CD14-positive monocyte (primary cell): ENCODE measurements around the gene ALKBH4. TPM values are rescaled to one million over a fixed set of nuclear protein-coding genes. Genes with fewer than 3 reads are reported as not detected.

Experiments
- DNase-seq, 3 donors: peaks; one replicate each; pipeline ENCODE4 v3.0.0-alpha.2; 2011 to 2022
- H2AFZ ChIP-seq: 2 replicates; pipeline ENCODE4 v1.6.0; 2012; ENCODE audit warnings: mild to moderate bottlenecking, low read depth, low read length, inconsistent platforms; ENCODE audit not compliant: insufficient read depth, poor library complexity, severe bottlenecking
- H3K27ac ChIP-seq, 2 donors: 1 replicate in 1 of 2; 2 replicates in 1 of 2; pipeline ENCODE4 v1.5.1; 2012 to 2013; ENCODE audit warnings: low read length in 2 of 2, control low read depth in 1 of 2, inconsistent platforms in 1 of 2, low read depth in 1 of 2, mild to moderate bottlenecking in 1 of 2
- H3K27me3 ChIP-seq, 2 donors: one replicate each; pipeline versions ENCODE4 v1.6.0 to v1.6.1; 2011 to 2013; ENCODE audit warnings: low read length in 2 of 2; ENCODE audit not compliant: control insufficient read depth in 2 of 2, insufficient read depth in 2 of 2
- H3K36me3 ChIP-seq, 2 donors: replicated peaks in 1 of 2; 1 replicate in 1 of 2; 2 replicates in 1 of 2; pipeline versions ENCODE4 v1.5.1 to v1.6.1; 2012 to 2013; ENCODE audit warnings: low read length in 2 of 2, control low read depth in 1 of 2, inconsistent platforms in 1 of 2, mild to moderate bottlenecking in 1 of 2; ENCODE audit not compliant: insufficient read depth in 2 of 2, control insufficient read depth in 1 of 2
- H3K4me1 ChIP-seq, 2 donors: 1 replicate in 1 of 2; 2 replicates in 1 of 2; pipeline versions ENCODE4 v1.5.1 to v1.6.1; 2012 to 2013; ENCODE audit warnings: low read length in 2 of 2, control low read depth in 1 of 2, inconsistent platforms in 1 of 2, mild to moderate bottlenecking in 1 of 2, moderate library complexity in 1 of 2; ENCODE audit not compliant: insufficient read depth in 2 of 2, control insufficient read depth in 1 of 2
- H3K4me2 ChIP-seq: replicated peaks from 2 replicates; pipeline ENCODE3; 2012; ENCODE audit warnings: low read length, moderate library complexity, mild to moderate bottlenecking; ENCODE audit not compliant: poor library complexity, severe bottlenecking; ENCODE audit errors: extremely low read depth
- H3K4me3 ChIP-seq, 3 experiments: fragments of 200-600 bp in 1 of 3; sonication (generic) in 1 of 3; replicated peaks in 1 of 3; 1 replicate in 2 of 3; 2 replicates in 1 of 3; pipeline ENCODE4 v1.5.1; 2011 to 2013; ENCODE audit warnings: low read length in 3 of 3, mild to moderate bottlenecking in 3 of 3, control low read depth in 2 of 3, low read depth in 2 of 3, inconsistent platforms in 1 of 3, moderate library complexity in 1 of 3
- H3K79me2 ChIP-seq: 2 replicates; pipeline ENCODE4 v1.6.0; 2012; ENCODE audit warnings: mild to moderate bottlenecking, control low read depth, inconsistent platforms, low read length, moderate library complexity; ENCODE audit not compliant: insufficient read depth
- H3K9ac ChIP-seq: 2 replicates; pipeline ENCODE4 v1.6.0; 2017; ENCODE audit warnings: low read length, mild to moderate bottlenecking; ENCODE audit not compliant: insufficient read depth, poor library complexity, severe bottlenecking
- H3K9me3 ChIP-seq, 2 donors: replicated peaks in 1 of 2; 1 replicate in 1 of 2; 2 replicates in 1 of 2; pipeline versions ENCODE4 v1.5.1 to v1.6.1; 2012 to 2013; ENCODE audit warnings: low read length in 2 of 2, control low read depth in 1 of 2; ENCODE audit not compliant: control insufficient read depth in 1 of 2, insufficient read depth in 1 of 2
- H4K20me1 ChIP-seq: 2 replicates; pipeline ENCODE4 v1.6.0; 2012; ENCODE audit warnings: mild to moderate bottlenecking, low read length, control low read depth, moderate library complexity; ENCODE audit not compliant: insufficient read depth
- H3K27ac Mint-ChIP-seq, 7 donors: one replicate each; pipeline ENCODE4 v1.8.0; 2020; ENCODE audit warnings: mild to moderate bottlenecking in 7 of 7, mixed read lengths in 7 of 7, moderate library complexity in 6 of 7, inconsistent platforms in 2 of 7
- H3K27me3 Mint-ChIP-seq, 3 donors: one replicate each; pipeline ENCODE4 v1.8.0; 2021 to 2022; ENCODE audit warnings: low read depth in 3 of 3, mild to moderate bottlenecking in 3 of 3, mixed read lengths in 3 of 3, moderate library complexity in 3 of 3, inconsistent platforms in 1 of 3
- H3K36me3 Mint-ChIP-seq, 2 donors: one replicate each; pipeline ENCODE4 v1.8.0; 2020; ENCODE audit warnings: mixed read lengths in 2 of 2, inconsistent platforms in 1 of 2, mild to moderate bottlenecking in 1 of 2
- H3K4me1 Mint-ChIP-seq: one replicate; pipeline ENCODE4 v1.8.0; 2020; ENCODE audit warnings: mild to moderate bottlenecking, mixed read lengths
- H3K4me3 Mint-ChIP-seq, 2 donors: one replicate each; pipeline ENCODE4 v1.8.0; 2020; ENCODE audit warnings: mild to moderate bottlenecking in 2 of 2, mixed read lengths in 2 of 2, moderate library complexity in 1 of 2
- H3K9me3 Mint-ChIP-seq, 7 donors: one replicate each; pipeline ENCODE4 v1.8.0; 2020 to 2022; ENCODE audit warnings: mixed read lengths in 7 of 7, mild to moderate bottlenecking in 6 of 7, moderate library complexity in 6 of 7, inconsistent platforms in 2 of 7
- WGBS: methylation state at CpG from one replicate; pipeline ENCODE4 v1.1.5; 2013; ENCODE audit warnings: missing lambda C conversion rate; ENCODE audit not compliant: insufficient coverage; 5-methylcytosine and 5-hydroxymethylcytosine counted together
- intact Hi-C, 2 donors: fragments of 100-400 bp; cut with micrococcal nuclease; formaldehyde crosslinking; loops; one replicate each; pipeline versions ENCODE4 v1.15.0 to v1.15.1; 2023
- polyA plus RNA-seq, 3 donors: library from polyadenylated mRNA; depleted of rRNA in 1 of 3; unstranded in 2 of 3; stranded (reverse) in 1 of 3; fragments of 300-500 nt in 2 of 3; fragments of >200 nt in 1 of 3; fragmentation: Illumina TruSeq in 2 of 3; gene quantifications; 1 replicate in 2 of 3; 2 replicates in 1 of 3; pipeline ENCODE4 v1.2.3, GENCODE V29; 2012 to 2021
- TF ChIP-seq, protein P1 (sequence below): fragments of 200-600 bp; IDR thresholded peaks from one replicate; pipeline ENCODE4 v1.8.0; 2022; ENCODE audit warnings: antibody characterized with exemption, mild to moderate bottlenecking

The ALKBH4 gene
- polyA plus RNA-seq, 3 donors: 2.9 to 11.8 (median 9.7) TPM

DNA sequence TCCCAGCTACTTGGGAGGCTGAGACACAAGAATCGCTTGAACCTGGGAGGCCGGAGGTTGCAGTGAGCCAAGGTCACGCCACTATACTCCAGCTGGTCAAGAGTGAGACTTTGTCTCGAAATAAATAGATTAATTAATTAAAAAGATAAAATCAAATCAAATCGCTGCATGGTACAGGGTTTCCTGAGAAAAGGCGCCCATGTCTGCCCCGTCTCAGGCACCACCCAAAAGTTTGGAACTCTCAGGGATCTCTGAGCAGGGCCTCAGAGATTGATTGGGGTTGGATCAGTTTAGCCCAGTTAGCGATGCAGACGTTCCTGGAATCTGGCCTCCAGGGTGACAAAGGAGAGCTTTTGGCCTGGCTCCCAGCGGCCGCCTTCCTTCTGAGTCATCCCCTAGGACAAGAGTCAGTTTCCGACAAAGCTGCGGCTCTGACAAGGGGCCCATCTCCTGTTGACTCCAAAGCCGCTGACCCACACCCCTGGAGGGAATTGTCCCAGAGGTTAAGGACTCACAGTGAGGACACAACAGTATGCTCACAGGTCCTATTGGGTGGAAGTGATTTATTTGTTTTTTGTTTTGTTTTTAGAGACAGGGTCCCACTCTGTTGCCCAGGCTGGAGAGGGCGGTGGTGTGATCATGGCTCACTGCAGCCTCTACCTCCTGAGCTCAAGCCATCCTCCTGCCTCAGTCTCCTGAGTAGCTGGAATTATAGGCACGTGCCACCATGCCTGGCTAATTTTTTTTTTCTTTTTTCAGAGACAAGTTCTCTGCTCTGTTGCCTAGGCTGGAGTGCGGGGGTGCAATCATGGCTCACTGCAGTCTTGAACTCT is 24.5 kb downstream of the ALKBH4 start:
- H3K27ac Mint-ChIP-seq: no peak overlapping the region
- Histone ChIP-seq H3K79me2 (peaks cover 2% of the 10 kb centered on the region), H3K9me3 (no peaks in the 10 kb centered on the region), H3K27me3 (no peaks in the 10 kb centered on the region), H2AFZ (no peak overlapping the region), H3K36me3 (peaks cover 25 to 53% of the 10 kb centered on the region in 2 donors), H3K4me1 (peaks cover under 1 to 3% of the 10 kb centered on the region in 2 donors), H3K4me2 (no peak overlapping the region), H3K27ac (no peak overlapping the region), H3K4me3 (no peak overlapping the region), H4K20me1 (no peaks in the 10 kb centered on the region), H3K9ac (no peak overlapping the region)
- peaks cover 33 to 38% of the 10 kb centered on the region in 2 donors for H3K36me3 Mint-ChIP-seq
- no peak overlapping the region for H3K4me3 Mint-ChIP-seq
- 93% methylated on average over 11 of the region's 17 CpGs for WGBS
- peaks cover 0 to 3% (median 0%) of the 10 kb centered on the region in 7 donors for H3K9me3 Mint-ChIP-seq
- H3K27me3 Mint-ChIP-seq: peaks cover 0 to 4% (median 3%) of the 10 kb centered on the region in 3 donors
- intact Hi-C loops: no loop called here
- H3K4me1 Mint-ChIP-seq: peaks cover 9% of the 10 kb centered on the region
- no peak for DNase-seq
- TF ChIP-seq, protein P1, sequence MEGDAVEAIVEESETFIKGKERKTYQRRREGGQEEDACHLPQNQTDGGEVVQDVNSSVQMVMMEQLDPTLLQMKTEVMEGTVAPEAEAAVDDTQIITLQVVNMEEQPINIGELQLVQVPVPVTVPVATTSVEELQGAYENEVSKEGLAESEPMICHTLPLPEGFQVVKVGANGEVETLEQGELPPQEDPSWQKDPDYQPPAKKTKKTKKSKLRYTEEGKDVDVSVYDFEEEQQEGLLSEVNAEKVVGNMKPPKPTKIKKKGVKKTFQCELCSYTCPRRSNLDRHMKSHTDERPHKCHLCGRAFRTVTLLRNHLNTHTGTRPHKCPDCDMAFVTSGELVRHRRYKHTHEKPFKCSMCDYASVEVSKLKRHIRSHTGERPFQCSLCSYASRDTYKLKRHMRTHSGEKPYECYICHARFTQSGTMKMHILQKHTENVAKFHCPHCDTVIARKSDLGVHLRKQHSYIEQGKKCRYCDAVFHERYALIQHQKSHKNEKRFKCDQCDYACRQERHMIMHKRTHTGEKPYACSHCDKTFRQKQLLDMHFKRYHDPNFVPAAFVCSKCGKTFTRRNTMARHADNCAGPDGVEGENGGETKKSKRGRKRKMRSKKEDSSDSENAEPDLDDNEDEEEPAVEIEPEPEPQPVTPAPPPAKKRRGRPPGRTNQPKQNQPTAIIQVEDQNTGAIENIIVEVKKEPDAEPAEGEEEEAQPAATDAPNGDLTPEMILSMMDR: no peak

DNA sequence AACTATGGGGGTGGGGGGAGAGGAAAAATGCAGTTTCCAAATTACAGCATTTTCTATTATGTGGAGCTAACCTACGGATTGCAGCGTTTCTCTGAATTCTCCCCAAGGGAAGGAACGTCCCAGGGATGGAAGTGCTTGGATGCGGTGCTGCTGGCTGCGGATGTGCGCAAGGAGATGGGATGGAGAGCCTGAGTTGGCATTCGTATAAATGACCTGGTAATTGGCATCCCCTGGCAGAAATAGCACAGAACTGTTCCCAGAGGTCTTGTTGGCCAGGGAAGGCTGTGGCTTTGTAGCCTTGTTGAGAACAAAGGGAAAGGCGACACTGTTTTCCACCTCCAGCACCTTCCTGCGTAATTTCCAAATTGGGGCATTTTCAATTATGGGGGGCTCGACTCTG is 28.5 kb downstream of the ALKBH4 start:
- Histone ChIP-seq H3K79me2 (peaks cover 21% of the 10 kb centered on the region), H3K4me1 (peaks cover 29 to 36% of the 10 kb centered on the region in 2 donors), H3K36me3 (peaks cover 20 to 35% of the 10 kb centered on the region in 2 donors), H3K4me2 (no peak overlapping the region), H3K4me3 (no peak overlapping the region), H3K9ac (peak overlapping the region; percentile 4), H2AFZ (no peak overlapping the region), H3K27ac (no peak overlapping the region), H4K20me1 (no peaks in the 10 kb centered on the region), H3K27me3 (no peaks in the 10 kb centered on the region), H3K9me3 (no peaks in the 10 kb centered on the region)
- WGBS: 87% methylated on average over 7 of the region's 10 CpGs
- no peaks in the 10 kb centered on the region for H3K9me3 Mint-ChIP-seq
- H3K36me3 Mint-ChIP-seq: peaks cover 17 to 23% of the 10 kb centered on the region in 2 donors
- DNase-seq: no peak
- no peak overlapping the region for H3K4me3 Mint-ChIP-seq
- intact Hi-C loops: no loop called here
- peaks cover 0 to 4% (median 3%) of the 10 kb centered on the region in 3 donors for H3K27me3 Mint-ChIP-seq
- TF ChIP-seq, protein P1: no peak
- peaks cover 36% of the 10 kb centered on the region for H3K4me1 Mint-ChIP-seq
- peak overlapping the region in 3 of 7 donors; percentile 33 to 67 (median 62) for H3K27ac Mint-ChIP-seq
